Activated T-cell treated with anti-CD3 and anti-CD28 coated beads for 24 hours (primary cell): Measurements from ENCODE around the gene SYT2.
"Not testable (repeated sequence)": the region's sequence is repeated elsewhere in the genome, so short reads cannot be mapped to it uniquely, and the experiment has no call there.

Experiments used
- DNase-seq: peaks from one replicate; pipeline ENCODE4 v3.0.0-alpha.2; 2020; ENCODE audit warnings: low read depth

Gene SYT2

GRCh38 chr1:202710070-202711045 lies at the start of gene SYT2:
SYT2 (minus strand) TSS chr1:202710454; CDS start chr1:202605772, 104,682 bp downstream.
- no peak for DNase-seq

- no peak for DNase-seq
Observed at GRCh38 chr1:202756391-202756790, 46.1 kb upstream of the SYT2 start.

- no peak for DNase-seq
Observed at GRCh38 chr1:202754293-202754692, 44.0 kb upstream of the SYT2 start.

- no peak for DNase-seq
Observed at GRCh38 chr1:202752774-202753173, 42.5 kb upstream of the SYT2 start.

GRCh38 chr1:202750761-202751160 lies 40.5 kb upstream of the SYT2 start:
- DNase-seq = no peak

- no peak for DNase-seq
Observed at GRCh38 chr1:202750024-202750423, 39.8 kb upstream of the SYT2 start.

- DNase-seq = no peak
Observed at GRCh38 chr1:202745323-202745888, 35.2 kb upstream of the SYT2 start.

- not testable (repeated sequence) for DNase-seq
Observed at GRCh38 chr1:202744770-202745169, 34.5 kb upstream of the SYT2 start.

GRCh38 chr1:202742496-202742895 lies 32.2 kb upstream of the SYT2 start:
- DNase-seq = no peak

- DNase-seq = no peak
Observed at GRCh38 chr1:202733251-202733650, 23.0 kb upstream of the SYT2 start.

- no peak for DNase-seq
Observed at GRCh38 chr1:202728951-202729350, 18.7 kb upstream of the SYT2 start.

- no peak for DNase-seq
Observed at GRCh38 chr1:202725526-202725925, 15.3 kb upstream of the SYT2 start.

GRCh38 chr1:202723708-202724107 lies 13.5 kb upstream of the SYT2 start:
- no peak for DNase-seq

- not testable (repeated sequence) for DNase-seq
Observed at GRCh38 chr1:202723046-202723445, 12.8 kb upstream of the SYT2 start.

GRCh38 chr1:202716654-202717053 lies 6.4 kb upstream of the SYT2 start:
- DNase-seq = no peak

- DNase-seq = not testable (repeated sequence)
Observed at GRCh38 chr1:202714202-202714601, 3.9 kb upstream of the SYT2 start.

- no peak for DNase-seq
Observed at GRCh38 chr1:202713110-202713509, 2.9 kb upstream of the SYT2 start.

GRCh38 chr1:202711949-202712635 lies 1.8 kb upstream of the SYT2 start:
- DNase-seq = no peak

- DNase-seq = no peak
Observed at GRCh38 chr1:202709276-202710041, 795 bp downstream of the SYT2 start.

- DNase-seq = no peak
Observed at GRCh38 chr1:202708456-202709275, 1.6 kb downstream of the SYT2 start.

- no peak for DNase-seq
Observed at GRCh38 chr1:202706851-202707250, 3.4 kb downstream of the SYT2 start.
